HG03280 (cell line): ENCODE data around the gene PHRF1.

ENCODE experiments used
- ATAC-seq: cut with Tn5 transposase; IDR thresholded peaks from one replicate; pipeline ENCODE4 v1.9.1; 2021; ENCODE audit warnings: mild to moderate bottlenecking, moderate library complexity; ENCODE audit not compliant: unreplicated experiment

Gene PHRF1

DNA sequence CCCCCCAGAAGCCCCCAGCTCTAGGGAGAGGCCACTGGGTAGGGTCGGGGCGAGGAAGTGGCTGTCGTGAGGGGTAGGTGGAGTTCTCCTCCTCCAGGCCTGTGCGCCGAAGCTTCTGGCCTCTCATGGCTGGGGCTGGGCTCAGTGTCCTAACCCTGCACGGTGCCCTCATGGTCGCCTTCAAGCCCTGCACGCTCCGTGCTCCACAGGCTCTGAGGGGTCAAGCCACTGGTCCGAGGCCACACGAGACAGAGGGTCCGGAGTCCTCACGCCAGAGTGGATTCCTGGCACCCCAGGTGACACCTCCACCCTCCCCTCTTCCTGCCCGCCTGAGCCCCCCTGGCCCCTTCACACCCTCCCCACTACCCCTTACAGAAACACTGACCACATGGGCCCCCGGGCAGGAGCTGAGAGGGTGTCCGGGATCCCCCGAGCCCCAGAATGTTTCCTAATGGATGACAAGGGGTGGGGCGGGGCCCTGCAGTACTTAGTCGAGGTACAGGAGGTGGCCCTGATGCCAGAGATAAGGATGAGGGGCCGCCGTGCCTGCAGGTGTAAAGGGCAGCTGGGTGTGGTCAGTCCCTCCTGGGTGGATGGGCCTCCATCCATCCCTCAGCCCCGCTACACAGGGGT lies 49.5 kb downstream of the PHRF1 start:
- no peak for ATAC-seq

DNA sequence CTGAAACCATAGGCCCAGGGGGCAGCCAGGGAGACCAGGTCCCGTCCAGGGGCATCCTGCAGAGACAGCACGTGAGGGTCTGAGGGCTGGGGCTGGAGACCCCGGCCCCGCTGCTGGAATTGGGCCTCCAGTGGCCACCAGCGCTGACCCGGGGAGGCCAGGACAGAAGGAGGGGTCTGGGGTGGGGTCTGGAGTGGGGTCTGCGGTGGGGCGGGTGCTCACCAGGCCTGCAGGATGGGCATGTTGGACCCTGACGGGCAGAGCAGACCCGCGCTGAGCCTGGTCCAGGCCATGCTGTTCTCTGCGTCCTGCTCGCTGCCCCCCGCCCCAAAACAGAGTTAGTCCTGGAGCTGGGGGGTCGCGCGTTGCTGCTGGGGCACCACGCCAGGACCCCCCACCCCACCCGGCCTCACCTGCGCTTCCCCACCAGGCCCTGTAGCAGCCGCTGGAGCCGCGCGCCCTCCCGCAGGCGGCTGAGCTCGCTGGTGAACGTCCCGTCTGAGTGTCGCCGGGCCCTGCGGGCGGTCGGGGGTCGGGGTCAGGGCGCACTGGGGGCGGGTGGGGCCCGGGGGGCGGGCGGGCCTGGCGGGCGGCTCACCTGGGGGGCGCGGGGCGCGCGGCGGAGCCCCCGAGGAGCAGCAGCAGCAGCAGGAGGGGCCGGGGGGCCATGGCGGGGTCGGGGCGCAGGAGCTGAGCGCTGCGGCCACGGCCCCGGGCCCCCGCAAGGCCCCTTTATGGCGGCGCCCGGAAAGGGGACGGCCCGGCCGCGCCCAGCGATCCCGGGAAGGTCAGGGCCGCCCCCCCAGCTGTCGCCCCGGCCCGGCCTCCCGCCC lies 50.4 kb downstream of the PHRF1 start, which contains the start of gene SCT:
Gene SCT, minus strand, starts transcription at position 707 of the 833 bp plus-strand sequence. Its CDS starts 38 bp downstream, at position 669.
- no peak for ATAC-seq

DNA sequence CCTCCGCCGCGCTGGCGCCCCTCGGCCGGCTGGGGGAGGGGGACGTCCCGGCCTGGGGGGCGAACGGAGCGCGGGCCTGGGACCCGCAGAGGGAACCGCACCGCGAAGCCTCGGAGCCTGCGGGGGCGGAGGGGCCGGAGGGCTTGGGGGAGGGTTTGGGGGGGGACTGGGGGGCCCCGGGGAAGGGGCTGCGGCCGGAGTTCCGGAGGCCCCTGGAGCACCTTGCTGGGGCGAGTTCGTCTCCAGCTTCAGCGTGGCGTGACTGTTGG lies 51.0 kb downstream of the PHRF1 start:
- no peak for ATAC-seq

DNA sequence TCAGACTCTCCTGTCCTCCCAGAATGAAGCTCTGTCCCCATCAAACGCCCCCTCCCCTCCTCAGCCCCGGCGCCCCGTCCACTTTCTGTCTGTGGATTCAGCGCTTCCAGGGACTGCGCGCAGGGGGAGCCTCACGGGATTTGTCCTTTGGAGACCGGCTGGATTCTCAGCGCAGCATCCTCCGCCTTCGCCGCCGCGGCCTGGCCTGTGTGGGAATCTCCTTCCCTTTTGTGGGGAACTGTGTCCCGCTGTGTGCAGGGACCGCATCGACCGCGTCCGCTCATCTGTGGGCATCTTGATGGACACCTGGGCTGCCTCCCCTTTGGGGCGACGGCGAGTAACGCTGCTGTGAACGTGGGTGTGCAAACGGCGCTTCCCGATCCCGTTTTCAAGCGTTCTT lies 51.8 kb downstream of the PHRF1 start:
- ATAC-seq: no peak

DNA sequence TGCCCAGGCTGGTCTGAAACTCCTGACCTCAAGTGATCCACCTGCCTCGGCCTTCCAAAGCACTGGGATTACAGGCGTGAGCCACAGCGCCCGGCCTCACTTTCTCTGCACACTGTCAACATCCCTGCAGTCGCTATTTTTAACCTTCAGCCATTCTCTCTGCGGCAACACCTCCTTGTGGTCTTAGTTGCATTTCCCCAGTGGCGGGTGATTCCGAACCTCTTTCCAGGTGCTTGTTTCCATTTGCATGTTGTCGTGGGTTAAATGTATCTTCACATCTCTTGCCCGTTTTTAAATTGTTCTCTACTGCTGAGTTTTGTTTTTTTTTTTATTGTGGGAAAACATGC lies 52.9 kb downstream of the PHRF1 start:
- ATAC-seq: no peak

DNA sequence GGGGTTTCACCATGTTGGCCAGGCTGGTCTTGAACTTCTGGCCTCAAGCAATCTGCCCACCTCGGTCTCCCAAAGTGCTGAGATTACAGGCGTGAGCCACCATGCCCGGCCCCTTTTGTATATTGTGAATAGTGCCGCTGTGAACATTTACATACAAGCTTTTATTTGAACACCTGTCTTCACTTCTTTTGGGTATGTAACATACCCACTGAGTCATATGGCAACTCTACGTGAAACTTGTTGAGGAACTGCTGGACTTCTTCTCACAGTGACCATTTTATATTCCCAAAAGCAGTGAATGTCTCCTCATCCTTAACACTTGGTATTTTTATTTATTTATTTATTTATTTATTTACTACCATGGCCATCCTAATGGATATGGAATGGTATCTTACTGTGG lies 54.6 kb downstream of the PHRF1 start:
- no peak for ATAC-seq

DNA sequence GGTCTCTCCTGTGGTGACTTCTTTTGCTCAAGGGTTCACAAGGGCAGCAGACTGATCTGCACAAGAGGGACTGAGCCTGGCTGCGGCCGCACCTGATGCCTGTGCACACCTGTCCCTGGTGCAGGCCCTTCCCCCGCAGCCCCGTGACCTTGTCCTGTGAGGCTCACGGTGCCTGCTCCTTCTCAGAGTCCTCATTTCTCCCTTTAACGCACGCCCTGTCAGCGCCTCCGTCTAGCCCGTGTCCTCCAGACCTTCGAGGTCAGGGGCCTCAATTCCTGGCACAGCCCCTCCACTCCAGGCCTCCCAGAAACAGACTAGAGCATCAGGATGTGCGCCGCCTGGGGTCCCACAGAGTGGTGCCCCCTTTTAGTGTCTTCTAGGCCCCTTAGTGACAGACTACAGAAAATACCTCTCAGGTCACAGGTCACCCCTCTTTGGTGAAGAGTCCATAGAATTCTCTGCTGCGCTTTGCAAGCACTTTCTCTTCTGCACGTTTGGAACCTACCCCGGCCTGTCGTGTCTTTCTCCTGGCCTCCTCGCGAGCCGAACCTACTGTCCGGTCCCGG lies 59.8 kb downstream of the PHRF1 start:
- no peak for ATAC-seq

DNA sequence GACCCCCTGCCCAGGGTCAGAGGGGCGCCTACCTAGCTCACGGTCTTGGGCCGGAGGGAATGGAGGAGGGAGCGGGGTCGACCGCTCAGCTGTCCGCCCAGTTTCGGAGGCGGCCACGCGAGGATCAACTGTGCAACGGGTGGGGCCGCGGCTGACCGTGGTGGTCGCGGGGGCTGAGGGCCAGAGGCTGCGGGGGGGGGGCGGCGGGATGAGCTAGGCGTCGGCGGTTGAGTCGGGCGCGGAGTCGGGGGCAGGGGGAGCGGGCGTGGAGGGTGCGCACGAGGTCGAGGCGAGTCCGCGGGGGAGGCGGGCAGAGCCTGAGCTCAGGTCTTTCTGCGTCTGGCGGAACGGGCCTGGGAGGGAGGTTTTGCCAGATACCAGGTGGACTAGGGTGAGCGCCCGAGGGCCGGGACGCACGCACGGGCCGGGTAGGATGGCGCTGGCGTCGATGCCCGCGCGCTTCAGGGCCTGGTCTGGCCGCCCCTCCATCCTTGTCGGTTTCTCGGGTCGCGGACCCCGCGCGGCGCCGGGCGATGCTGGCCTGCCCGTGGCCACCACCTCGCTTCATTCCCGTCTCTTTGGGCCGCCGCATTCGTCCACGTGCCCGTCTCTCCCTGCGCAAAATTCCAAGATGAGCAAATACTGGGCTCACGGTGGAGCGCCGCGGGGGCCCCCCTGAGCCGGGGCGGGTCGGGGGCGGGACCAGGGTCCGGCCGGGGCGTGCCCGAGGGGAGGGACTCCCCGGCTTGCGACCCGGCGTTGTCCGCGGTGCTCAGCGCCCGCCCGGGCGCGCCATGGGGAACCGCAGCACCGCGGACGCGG lies 60.5 kb downstream of the PHRF1 start, which contains the start of gene DRD4:
Gene DRD4, plus strand, starts transcription at position 759 of the 822 bp plus-strand sequence. Its CDS starts 36 bp downstream, at position 795.
- ATAC-seq: no peak

DNA sequence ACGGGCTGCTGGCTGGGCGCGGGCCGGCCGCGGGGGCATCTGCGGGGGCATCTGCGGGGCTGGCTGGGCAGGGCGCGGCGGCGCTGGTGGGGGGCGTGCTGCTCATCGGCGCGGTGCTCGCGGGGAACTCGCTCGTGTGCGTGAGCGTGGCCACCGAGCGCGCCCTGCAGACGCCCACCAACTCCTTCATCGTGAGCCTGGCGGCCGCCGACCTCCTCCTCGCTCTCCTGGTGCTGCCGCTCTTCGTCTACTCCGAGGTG lies 61.0 kb downstream of the PHRF1 start:
- ATAC-seq: no peak

DNA sequence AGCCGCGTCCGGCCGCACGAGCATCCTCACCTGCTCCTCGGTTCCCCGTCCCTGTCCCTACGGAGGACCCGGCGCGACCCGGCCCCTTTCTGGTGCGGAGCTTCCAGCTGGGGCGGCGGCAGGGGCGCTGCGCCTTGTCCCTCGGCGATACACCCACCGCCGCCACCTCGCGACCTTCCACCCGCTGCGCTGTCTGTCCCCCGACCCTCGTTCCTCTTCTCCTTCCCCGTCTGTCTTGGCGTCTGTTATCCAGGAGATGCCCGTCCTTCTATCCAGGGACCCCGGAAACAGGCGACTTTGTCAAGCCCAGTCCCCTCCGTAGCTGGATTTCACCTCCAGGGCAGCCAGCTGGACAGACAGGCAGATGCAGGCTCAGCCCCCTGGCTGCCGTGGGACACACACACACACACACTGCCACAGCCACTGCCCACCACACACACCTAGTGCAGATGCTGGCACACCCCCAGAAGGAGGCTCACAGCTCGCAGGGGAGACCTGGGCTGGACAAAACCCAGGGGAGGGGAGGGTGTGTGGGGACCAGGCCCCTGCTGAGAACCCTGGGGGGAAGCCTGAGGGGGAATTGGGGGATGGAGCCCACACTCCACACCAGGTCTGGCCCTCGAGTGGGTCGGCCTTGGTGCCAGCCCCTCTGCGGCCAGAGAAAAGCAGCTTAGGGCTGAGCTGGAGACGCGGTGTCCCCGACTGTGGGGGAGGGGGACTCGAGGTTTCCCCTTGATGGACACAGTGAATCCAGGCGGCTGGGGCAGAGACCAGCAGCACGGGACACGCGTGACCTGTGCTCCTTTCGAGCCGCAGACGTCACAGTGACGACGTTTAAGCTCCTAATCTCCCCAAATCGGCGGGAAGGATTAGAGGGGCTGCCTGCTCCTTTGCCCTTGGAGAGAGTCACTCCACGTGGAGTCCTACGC lies 61.6 kb downstream of the PHRF1 start:
- no peak for ATAC-seq

DNA sequence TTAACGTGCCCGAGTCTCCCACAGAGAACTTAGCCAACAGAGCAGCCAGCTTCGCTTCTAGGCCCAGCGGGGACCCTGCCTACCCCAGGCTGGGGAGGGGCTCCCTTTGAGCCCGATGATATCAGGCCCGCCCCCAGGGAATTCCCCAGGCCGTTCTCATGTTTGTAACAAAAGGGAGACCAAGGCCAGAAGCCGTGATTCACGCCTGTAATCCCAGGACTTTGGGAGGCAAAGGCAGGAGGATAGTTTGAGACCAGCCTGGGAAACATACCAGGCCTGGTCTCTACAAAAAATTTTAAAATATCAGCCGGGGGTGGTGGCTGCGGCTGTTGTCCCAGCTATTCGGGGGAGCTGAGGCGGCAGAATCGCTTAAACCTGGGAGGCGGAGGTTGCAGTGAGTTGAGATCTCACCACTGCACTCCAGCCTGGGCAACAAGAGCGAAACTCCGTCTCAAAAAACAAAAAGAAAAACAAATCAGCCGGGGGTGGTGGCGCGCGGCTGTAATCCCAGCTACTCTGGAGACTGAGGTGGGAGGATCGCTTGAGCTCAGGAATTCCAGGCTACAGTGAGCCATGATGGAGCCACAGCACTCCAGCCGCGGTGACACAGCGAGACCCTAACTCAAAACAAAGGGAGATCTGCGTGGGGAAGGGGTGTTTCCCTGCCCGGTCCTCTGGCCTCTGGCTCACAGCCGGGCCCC lies 62.5 kb downstream of the PHRF1 start:
- ATAC-seq: no peak

DNA sequence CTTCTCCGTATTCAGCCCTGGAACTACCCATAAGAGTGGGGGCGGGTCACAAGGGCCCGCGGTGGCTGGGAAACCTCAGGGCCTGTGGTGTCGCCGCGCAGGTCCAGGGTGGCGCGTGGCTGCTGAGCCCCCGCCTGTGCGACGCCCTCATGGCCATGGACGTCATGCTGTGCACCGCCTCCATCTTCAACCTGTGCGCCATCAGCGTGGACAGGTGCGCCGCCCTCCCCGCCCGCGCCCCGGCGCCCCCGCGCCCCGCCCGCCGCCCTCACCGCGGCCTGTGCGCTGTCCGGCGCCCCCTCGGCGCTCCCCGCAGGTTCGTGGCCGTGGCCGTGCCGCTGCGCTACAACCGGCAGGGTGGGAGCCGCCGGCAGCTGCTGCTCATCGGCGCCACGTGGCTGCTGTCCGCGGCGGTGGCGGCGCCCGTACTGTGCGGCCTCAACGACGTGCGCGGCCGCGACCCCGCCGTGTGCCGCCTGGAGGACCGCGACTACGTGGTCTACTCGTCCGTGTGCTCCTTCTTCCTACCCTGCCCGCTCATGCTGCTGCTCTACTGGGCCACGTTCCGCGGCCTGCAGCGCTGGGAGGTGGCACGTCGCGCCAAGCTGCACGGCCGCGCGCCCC lies 63.2 kb downstream of the PHRF1 start:
- no peak for ATAC-seq

DNA sequence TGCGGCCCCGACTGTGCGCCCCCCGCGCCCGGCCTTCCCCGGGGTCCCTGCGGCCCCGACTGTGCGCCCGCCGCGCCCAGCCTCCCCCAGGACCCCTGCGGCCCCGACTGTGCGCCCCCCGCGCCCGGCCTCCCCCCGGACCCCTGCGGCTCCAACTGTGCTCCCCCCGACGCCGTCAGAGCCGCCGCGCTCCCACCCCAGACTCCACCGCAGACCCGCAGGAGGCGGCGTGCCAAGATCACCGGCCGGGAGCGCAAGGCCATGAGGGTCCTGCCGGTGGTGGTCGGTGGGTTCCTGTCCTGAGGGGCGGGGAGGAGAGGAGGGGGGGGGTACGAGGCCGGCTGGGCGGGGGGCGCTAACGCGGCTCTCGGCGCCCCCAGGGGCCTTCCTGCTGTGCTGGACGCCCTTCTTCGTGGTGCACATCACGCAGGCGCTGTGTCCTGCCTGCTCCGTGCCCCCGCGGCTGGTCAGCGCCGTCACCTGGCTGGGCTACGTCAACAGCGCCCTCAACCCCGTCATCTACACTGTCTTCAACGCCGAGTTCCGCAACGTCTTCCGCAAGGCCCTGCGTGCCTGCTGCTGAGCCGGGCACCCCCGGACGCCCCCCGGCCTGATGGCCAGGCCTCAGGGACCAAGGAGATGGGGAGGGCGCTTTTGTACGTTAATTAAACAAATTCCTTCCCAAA lies 63.9 kb downstream of the PHRF1 start:
- no peak for ATAC-seq

DNA sequence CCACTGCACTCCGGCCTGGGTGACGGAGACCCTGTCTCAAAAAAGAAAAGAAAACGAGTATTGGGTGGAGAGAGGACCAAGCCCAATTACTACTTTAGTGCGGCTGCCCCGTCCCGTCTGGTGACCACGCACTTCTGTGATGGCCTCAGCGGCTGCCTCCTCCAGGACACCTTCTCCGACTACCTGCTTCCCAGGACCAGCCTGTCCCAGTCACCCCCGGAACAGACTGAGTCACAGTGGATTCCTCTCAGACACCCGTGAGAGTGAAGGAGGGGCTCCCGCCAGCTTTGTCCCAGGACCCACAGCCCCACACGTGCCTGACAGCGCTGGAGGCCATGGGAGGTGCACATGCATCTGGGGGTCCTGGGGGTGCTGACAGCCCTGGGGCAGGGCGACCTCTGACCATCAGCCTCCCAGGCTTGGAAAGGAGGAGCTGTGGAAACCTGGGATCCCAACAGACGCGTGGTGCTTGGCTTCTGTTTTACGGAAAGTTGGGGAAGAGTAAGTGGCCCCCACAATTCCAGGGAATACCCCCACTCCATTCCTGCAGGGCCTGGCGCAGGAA lies 65.6 kb downstream of the PHRF1 start:
- no peak for ATAC-seq

DNA sequence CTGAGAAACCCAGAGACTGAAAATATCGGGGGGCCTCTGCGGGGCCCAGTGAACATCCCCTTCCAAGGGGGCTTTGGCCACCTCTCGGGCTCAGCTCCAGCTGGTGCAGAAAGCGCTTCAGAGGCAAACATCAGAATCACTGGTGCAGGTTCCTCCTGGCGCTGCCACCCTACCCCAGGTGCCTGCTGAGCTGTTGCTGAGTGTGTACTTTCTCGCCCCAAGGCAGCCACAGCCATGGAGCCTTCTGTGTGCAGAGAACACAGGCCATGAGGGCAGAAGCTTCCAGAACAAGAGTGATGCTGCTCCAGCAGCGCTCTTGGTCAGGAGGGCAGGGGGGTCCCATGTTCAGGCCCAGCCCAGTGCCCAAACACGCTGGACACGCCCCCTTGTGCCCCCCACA lies 67.1 kb downstream of the PHRF1 start:
- no peak for ATAC-seq

DNA sequence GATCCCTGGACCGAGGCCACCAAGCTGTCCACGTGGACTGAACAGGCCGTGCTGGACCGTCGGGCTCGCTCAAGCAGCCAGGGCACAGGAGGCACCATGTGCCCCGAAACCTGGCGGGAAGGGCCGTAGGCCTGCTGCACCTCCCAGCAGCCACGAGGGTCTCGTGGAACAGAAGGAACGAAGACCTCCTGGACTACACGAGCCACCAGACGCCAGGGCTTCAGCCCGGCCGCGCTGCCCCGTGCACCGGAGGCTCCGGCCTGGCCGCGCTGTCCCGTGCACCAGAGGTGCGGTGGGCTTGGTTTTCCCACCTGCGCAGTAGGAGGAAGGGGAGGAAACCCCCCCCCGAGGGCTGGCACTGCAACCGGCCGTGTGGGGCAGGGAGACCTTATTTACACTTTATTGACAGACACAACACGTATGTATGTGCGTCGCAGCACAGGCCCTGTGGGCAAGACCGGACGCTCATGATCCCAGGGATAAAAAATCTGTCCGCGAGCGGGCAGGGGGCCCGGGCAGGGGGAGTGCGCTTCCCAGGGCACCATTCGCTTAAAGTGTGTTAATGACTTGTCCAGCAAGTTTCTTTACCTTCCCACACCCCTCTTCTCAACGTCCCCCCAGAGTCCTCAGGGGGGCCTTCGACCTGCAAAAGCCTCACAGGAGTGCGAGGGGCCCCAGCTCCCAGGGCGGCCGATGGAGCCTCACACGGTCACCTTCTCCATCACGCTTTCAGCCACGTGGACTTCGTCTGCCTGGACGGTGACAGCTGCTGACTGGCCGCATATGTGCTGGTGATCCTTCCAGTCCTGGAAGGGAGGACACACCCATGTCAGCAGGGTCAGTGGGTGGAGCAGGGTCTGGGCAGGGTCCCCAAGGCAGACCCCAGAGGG lies 67.8 kb downstream of the PHRF1 start:
- no peak for ATAC-seq

DNA sequence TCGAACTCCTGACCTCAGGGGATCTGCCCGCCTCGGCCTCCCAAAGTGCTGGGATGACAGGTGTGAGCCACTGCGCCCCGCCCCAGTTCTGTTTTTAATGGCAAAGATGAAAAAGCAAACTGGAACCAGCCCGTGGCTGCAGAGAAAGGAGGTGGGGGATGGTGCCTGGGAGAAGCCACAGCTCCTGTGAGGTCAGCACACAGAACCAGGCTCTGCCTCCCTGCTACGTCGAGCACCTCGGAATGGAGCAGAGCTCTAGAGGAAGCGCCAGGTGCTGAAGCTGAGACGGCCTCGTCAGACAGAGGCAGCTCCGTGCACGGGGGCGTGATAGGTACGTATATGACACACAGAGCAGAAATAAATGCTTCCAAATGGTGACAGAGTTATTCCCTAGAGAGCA lies 69.3 kb downstream of the PHRF1 start:
- no peak for ATAC-seq

DNA sequence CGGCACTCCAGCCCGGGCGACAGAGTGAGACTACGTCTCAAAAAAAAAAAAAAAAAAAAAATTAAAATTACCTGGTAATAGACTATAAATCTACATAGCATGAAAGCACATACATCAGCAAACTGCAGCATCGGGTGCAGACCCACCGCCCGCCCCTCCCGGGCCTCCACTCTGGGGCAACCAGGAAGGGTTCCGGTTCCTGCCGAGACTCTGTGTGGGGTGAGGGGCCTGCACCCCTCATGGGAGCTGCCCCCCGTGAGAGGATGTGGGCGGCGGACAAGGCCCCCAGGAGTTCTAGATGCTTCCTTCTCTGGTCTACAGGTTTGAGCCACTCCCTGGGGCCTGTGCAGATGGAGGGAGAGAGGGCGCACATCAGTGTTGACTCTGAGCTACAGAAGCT lies 69.9 kb downstream of the PHRF1 start:
- no peak for ATAC-seq
